NCI-H510A treated with DMSO at 0.1 percent for 48 hours (cell line): Measurements from ENCODE around the gene ATP2B1.

Source experiments
- DNase-seq: peaks from one replicate; lab custom pipeline; 2025; lab: John Stamatoyannopoulos, UW

Gene ATP2B1

GRCh38 chr12:89589753-89590152 is 118.9 kb downstream of the ATP2B1 start:
- no peak for DNase-seq

- no peak for DNase-seq
Measured at GRCh38 chr12:89578499-89578898, 130.1 kb downstream of the ATP2B1 start.

- DNase-seq, result no peak
Measured at GRCh38 chr12:89576572-89577220, 131.9 kb downstream of the ATP2B1 start.

DNA sequence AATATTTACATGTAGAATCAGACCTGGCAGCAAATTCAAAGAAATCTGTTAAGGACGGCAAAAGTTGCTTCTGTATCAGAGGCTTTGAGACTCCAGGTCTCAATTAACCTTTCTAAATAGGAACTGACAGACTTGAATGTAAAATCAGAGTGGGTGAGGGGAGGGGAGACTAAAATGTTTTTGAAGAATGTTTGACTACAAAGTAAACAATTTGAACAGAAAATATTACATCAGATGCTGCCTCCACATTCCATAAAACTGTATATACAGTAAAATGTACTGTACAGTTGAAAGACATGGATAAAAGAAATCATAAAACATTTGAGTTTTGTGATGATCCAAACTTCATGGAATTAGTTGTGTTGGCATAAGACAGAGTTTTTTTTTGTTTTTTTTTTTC is 133.3 kb downstream of the ATP2B1 start:
- DNase-seq, result no peak

- no peak for DNase-seq
Measured at GRCh38 chr12:89574736-89575208, 133.9 kb downstream of the ATP2B1 start.

DNA sequence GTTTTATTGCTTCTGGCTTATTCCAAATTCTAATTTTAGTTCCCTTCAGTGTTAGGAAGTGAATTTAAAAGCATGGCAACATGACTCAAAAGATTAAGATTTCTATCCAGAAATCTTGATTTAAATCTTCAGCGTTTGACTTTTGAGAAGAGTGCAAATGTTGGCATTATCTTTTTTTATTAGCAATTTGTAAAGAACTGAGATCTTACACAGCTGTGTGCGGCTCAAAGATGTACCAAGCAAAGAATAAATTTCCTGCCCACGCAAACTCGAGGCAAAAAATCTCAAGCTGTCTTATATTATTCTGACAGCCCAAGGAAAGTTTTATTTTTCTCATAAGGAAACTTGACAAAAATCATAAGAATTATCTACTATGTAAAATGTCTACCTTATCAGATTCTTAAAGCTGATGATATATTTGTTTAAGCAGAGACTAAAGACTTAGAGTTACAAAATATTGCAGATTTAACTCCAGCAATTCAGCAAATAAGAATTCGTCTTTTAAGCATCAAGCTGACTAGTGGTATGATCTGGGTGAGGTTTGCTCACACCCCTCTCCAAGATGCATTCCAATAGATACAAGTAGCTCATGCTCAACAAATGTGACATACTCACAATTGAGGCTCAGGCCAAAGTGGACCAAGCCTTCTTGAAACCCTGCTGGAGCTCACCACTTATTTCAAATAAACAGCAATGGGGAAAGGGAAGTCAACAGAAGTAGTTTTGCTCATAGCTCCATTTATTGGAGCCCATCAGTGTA is 135.4 kb downstream of the ATP2B1 start:
- DNase-seq, result no peak

GRCh38 chr12:89571491-89572195 is 137.0 kb downstream of the ATP2B1 start:
- no peak for DNase-seq

DNA sequence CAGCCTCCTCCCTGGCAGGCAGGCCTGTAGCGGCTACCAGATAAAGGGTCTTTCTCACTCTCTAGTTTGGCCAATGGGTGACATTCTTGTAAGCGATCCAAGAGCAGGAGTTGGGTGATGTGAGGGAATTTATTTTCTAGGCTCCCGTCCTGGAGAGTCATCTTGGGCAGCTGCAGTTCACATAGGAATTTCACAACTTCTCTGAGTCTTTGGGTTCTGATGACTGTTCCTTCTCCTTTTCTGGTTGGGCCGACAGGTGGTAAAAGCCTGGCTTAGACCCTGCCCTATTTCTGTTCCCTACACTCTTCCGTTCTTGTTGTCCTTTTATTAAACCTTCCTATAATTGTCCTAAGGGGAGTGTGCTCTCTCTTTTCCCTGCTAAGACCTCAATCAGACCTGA is 140.2 kb downstream of the ATP2B1 start:
- DNase-seq, result no peak

DNA sequence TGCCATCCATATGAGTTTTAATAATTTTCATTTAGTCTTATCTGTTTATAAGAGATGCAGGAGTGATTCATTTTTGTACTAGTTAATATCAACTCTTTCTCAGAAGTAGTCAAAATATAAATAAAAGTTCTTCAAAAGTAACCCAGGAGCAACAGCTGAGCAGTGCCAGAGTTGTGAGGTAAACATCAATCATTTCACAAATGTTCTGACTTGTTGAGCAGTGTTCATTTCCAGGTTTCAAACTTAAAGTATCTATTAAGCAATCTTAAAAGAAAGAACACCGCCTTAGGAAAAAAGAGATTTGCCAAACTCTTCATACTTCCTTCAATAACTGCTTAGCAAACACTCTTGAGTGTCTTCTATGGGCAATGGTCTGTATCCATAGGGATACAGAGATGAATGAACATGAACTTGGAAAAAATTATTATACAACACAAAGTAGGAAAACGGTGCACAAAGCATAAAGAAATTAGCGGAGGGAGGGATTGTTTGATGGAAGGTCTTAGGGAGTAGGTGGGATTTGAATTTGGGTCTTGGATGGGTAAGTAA is 140.9 kb downstream of the ATP2B1 start:
- no peak for DNase-seq

GRCh38 chr12:89566615-89567014 is 142.0 kb downstream of the ATP2B1 start:
- DNase-seq, result no peak

DNA sequence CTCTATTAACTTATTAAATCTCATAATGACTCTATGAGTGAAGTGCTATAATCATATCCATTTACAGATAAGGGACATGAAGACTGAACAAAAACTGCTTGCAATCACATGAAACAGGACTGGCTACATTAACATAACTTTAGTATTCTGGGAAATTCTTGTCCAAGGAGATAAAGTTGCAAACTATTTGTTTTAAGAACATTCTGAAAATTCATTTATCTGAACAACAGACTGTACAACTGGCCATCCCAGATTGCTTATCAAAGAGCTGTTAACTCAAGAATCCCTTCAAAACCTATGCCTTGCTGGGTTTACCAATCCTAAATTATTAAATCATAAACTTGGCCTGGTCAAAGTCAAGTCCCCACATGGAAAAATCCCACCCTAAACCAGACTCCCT is 143.6 kb downstream of the ATP2B1 start:
- DNase-seq, result no peak

GRCh38 chr12:89559753-89560152 is 148.9 kb downstream of the ATP2B1 start:
- no peak for DNase-seq

- DNase-seq, result peak; percentile 10
Measured at GRCh38 chr12:89556976-89557375, 151.7 kb downstream of the ATP2B1 start.

GRCh38 chr12:89552376-89552775 is 156.3 kb downstream of the ATP2B1 start:
- DNase-seq, result no peak

- DNase-seq, result no peak
Measured at GRCh38 chr12:89551747-89552146, 156.9 kb downstream of the ATP2B1 start.

GRCh38 chr12:89547101-89547500 is 161.5 kb downstream of the ATP2B1 start:
- no peak for DNase-seq

DNA sequence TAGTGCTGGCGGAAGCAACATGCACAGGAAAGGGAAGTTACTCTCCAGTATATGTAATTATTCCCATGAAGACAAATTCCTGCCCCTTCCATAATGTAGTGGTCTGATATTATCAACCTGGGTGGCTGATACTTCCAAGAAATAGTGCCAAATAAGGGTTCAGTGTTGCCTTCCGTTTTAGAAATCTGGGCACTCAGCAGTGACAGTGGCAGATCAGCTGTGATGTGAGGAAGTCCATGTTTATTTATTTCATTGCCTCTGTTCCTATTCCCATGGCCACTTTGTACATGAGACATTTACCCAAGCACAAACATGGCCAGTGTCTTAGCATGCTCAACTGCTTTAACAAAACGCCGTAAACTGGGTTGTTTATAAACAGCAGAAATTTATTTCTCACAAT is 162.5 kb downstream of the ATP2B1 start:
- DNase-seq, result no peak

DNA sequence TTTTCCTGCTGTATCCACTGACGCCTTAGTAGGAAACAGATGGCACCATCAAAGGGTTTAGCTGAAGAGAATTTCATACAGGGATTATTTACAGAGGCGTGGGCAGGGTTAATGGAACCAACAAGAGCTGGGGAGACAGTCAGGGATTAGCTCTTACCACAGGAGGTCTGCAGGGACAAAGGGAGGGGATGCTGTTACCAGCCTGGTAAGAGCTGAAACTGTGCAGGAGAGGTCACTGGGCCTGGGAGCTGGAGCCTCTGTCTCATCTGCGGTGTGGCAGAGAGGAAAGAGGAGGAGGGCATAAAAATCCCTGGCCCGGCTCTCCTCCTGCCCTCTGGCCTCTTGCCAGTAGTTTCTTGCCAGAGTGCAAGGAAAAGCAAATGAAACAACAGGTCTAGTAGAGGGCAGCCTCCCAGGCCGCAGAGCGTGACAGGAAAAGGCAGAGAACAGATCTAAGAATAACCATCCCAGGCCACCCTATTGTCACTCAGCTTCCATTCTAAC is 163.9 kb downstream of the ATP2B1 start:
- DNase-seq, result peak; percentile 91

- no peak for DNase-seq
Measured at GRCh38 chr12:89544022-89544421, 164.6 kb downstream of the ATP2B1 start.

GRCh38 chr12:89542912-89543592 is 165.6 kb downstream of the ATP2B1 start:
- peak; percentile 69 for DNase-seq

DNA sequence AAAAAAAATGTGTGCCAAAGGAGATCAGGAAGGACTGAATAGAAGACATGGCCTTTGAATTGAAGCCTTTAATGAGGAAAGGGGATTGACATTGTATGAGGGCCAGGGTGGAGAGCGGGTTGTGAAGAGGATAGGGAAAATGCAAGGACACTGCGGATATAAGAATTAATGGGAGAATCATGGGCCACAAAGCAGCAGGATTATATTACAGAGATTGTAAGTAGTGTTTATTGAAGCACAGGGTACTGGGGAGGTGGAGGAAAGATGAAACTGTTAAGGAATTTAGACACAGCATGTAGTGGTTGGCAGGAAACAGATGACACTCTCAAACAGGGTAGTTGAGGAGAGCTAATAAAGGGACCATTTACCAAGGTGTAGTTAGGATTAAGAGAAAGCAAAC is 166.4 kb downstream of the ATP2B1 start:
- no peak for DNase-seq

DNA sequence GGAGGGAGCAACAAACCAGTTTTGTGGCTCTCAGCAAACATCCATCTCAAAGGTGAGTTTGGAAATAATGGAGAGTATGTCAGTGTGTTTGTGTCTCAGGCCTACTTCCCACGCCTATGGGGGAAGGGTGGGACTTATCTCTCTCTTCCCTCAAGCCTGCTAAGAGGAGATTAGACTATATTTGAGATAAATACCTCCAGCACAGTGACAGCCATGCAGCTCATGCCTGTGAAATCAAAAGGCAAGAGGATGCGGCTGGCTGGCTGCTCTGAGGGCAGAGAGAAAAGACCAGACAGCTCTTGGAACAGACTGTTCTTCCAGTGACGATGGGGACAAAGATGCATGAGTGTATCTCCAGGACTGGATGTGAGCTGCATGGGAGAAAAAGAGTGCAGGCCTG is 168.1 kb downstream of the ATP2B1 start:
- DNase-seq, result no peak
